Mucosa of rectum (tissue), 2 donors: ENCODE measurements around the gene TMEM178A.

Experiments used
- H3K27ac ChIP-seq, 2 donors: one replicate each; pipeline ENCODE4 v1.7.0; 2013; ENCODE audit warnings: inconsistent platforms in 2 of 2, low read depth in 2 of 2, low read length in 2 of 2
- H3K27me3 ChIP-seq, 2 donors: one replicate each; pipeline ENCODE4 v1.7.0; 2013; ENCODE audit warnings: low read length in 2 of 2; ENCODE audit not compliant: control insufficient read depth in 2 of 2, insufficient read depth in 2 of 2
- H3K36me3 ChIP-seq, 2 donors: one replicate each; pipeline ENCODE4 v1.7.0; 2013; ENCODE audit warnings: low read length in 2 of 2; ENCODE audit not compliant: control insufficient read depth in 2 of 2, insufficient read depth in 2 of 2
- H3K4me1 ChIP-seq, 2 donors: one replicate each; pipeline ENCODE4 v1.7.0; 2013; ENCODE audit warnings: low read length in 2 of 2, mild to moderate bottlenecking in 1 of 2; ENCODE audit not compliant: control insufficient read depth in 2 of 2, insufficient read depth in 2 of 2
- H3K4me3 ChIP-seq, 2 donors: one replicate each; pipeline ENCODE4 v1.7.0; 2013; ENCODE audit warnings: low read length in 2 of 2
- H3K9ac ChIP-seq, 2 donors: one replicate each; pipeline ENCODE4 v1.7.0; 2013; ENCODE audit warnings: low read length in 2 of 2, low read depth in 1 of 2, mild to moderate bottlenecking in 1 of 2
- H3K9me3 ChIP-seq, 2 donors: one replicate each; pipeline ENCODE4 v1.7.0; 2013; ENCODE audit warnings: low read length in 2 of 2; ENCODE audit not compliant: control insufficient read depth in 2 of 2
- donor health status: healthy.
- donor health status: Normal muscosa, but diverticular disease.

Gene TMEM178A

GRCh38 chr2:39733070-39733674 lies 67.5 kb downstream of the TMEM178A start:
- H3K27ac ChIP-seq = no peak overlapping the region
- H3K4me3 ChIP-seq = no peak overlapping the region
- H3K27me3 ChIP-seq = no peaks in the 10 kb centered on the region
- no peak overlapping the region for H3K9ac ChIP-seq
- H3K36me3 ChIP-seq = peaks cover 22 to 23% of the 10 kb centered on the region in 2 donors
- no peaks in the 10 kb centered on the region for H3K4me1 ChIP-seq
- no peaks in the 10 kb centered on the region for H3K9me3 ChIP-seq

- Histone ChIP-seq H3K36me3 (peaks cover 24 to 32% of the 10 kb centered on the region in 2 donors), H3K9me3 (no peaks in the 10 kb centered on the region), H3K4me3 (no peak overlapping the region), H3K27me3 (no peaks in the 10 kb centered on the region), H3K27ac (no peak overlapping the region), H3K9ac (no peak overlapping the region), H3K4me1 (no peaks in the 10 kb centered on the region)
These were observed 68.7 kb downstream of the TMEM178A start for GRCh38 chr2:39734445-39734844.

DNA sequence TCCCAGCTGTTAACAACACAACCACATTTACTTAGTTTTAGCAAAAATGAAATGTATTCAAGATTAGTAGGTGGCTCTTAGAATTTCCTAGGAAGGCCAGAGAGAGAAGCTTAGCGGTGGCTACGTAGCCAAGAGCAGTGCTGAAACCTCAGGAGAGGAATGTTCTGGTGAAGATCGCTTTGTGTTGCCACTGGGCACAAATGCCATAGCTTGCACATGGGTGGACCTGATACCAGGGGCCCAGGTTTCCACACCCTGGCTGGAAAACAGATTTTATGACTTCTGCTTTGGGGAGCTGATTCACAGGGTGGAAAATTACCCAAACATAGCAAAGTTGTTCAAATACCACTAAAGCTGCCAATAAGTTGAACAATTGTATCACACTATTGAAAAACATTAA lies 69.9 kb downstream of the TMEM178A start:
- H3K27ac ChIP-seq = no peak overlapping the region
- no peak overlapping the region for H3K9ac ChIP-seq
- no peak overlapping the region for H3K4me3 ChIP-seq
- no peaks in the 10 kb centered on the region for H3K27me3 ChIP-seq
- H3K36me3 ChIP-seq = peaks cover 26 to 35% of the 10 kb centered on the region in 2 donors
- no peaks in the 10 kb centered on the region for H3K4me1 ChIP-seq
- H3K9me3 ChIP-seq = no peaks in the 10 kb centered on the region

DNA sequence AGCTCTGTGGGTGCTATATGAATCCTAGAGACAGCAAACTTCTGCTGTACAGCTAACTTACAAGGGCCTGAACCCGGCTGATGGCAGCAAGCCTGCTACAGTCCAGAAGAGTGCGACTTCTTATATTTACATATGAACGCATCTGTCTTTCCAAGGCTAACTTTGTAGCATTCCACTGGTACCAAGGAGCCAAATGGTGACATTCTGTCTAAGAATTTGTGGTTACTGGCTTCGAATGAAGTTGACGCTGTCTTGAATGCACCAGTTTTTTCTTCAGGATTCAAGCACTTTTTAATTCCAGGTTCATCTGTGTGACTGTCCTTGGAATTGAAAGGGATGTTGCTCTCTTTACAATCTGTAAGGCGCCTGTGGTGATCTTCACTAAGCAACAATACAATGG lies 70.9 kb downstream of the TMEM178A start:
- Histone ChIP-seq H3K36me3 (peaks cover 31 to 41% of the 10 kb centered on the region in 2 donors), H3K9ac (no peak overlapping the region), H3K4me3 (no peak overlapping the region), H3K27me3 (no peaks in the 10 kb centered on the region), H3K27ac (no peak overlapping the region), H3K9me3 (no peaks in the 10 kb centered on the region), H3K4me1 (no peaks in the 10 kb centered on the region)

DNA sequence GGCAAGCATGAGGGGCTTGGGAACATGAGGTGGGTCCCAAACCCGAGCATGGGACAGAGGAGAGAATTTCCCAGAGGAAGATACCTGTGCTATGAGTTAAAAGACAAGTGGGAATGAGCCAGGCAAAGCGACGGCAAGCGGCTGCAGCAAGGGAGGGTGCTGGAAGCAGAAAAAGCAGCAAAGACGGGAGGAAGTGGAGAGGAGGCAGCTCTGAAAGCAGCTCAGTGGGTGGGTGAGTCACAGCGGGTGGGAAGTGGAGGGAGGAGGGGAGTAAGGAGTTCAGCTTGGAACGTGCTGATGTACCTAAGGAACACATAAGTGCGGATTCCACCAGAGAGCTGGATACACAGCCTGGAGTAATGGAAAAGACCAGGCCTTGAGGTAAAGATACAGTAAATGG lies 71.9 kb downstream of the TMEM178A start:
- H3K27ac ChIP-seq = no peak overlapping the region
- no peaks in the 10 kb centered on the region for H3K4me1 ChIP-seq
- no peaks in the 10 kb centered on the region for H3K9me3 ChIP-seq
- H3K9ac ChIP-seq = no peak overlapping the region
- no peaks in the 10 kb centered on the region for H3K27me3 ChIP-seq
- H3K4me3 ChIP-seq = no peak overlapping the region
- H3K36me3 ChIP-seq = peaks cover 34 to 48% of the 10 kb centered on the region in 2 donors

GRCh38 chr2:39738936-39739335 lies 73.2 kb downstream of the TMEM178A start:
- no peak overlapping the region for H3K4me3 ChIP-seq
- H3K9ac ChIP-seq = no peak overlapping the region
- H3K27ac ChIP-seq = no peak overlapping the region
- no peaks in the 10 kb centered on the region for H3K4me1 ChIP-seq
- peaks cover 40 to 52% of the 10 kb centered on the region in 2 donors for H3K36me3 ChIP-seq
- H3K9me3 ChIP-seq = no peaks in the 10 kb centered on the region
- H3K27me3 ChIP-seq = no peaks in the 10 kb centered on the region

DNA sequence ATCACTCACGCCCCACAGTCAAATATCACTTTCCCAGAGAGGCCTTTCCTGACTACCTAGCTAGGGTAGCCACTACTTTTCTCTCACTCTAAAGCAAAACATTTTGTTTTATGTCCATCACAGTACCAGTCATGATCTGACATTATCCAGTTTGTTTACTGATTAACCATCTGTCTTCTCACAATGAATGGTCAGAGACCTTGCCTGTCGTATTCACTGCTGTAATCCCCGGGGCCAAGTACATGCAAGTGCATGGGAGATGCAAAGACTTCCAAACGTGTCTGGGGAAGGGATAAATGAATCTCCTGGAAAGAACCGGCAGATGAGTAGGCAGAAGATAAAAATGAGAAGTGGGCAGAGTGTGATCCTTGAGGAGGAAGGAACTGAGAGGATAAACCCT lies 73.7 kb downstream of the TMEM178A start:
- H3K4me1 ChIP-seq = no peaks in the 10 kb centered on the region
- no peaks in the 10 kb centered on the region for H3K9me3 ChIP-seq
- no peaks in the 10 kb centered on the region for H3K27me3 ChIP-seq
- peaks cover 39 to 52% of the 10 kb centered on the region in 2 donors for H3K36me3 ChIP-seq
- H3K27ac ChIP-seq = no peak overlapping the region
- H3K4me3 ChIP-seq = no peak overlapping the region
- no peak overlapping the region for H3K9ac ChIP-seq

DNA sequence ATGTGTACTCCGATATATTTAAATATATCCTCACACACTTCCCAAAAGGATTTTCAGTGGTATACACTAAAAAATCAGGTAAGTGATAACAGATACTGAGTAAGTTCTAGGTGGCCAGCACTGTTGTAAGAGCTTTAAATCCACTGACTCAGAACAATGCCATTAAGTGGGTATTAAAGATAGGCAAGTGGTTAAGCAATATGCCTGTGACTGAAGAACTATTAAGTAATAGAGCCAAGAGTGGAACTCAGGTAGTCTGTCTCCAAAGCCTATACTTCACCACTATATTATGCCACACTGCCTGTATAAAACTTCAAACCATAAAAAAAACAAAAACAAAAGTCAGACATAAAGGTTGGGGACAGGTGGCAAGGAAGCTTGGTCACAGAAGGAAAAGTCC lies 76.2 kb downstream of the TMEM178A start:
- H3K4me3 ChIP-seq = no peak overlapping the region
- H3K4me1 ChIP-seq = no peaks in the 10 kb centered on the region
- H3K9me3 ChIP-seq = no peaks in the 10 kb centered on the region
- H3K27me3 ChIP-seq = no peaks in the 10 kb centered on the region
- H3K27ac ChIP-seq = no peak overlapping the region
- no peak overlapping the region for H3K9ac ChIP-seq
- peaks cover 29 to 44% of the 10 kb centered on the region in 2 donors for H3K36me3 ChIP-seq

- Histone ChIP-seq H3K27ac (no peak overlapping the region), H3K9ac (no peak overlapping the region), H3K4me3 (no peak overlapping the region), H3K27me3 (no peaks in the 10 kb centered on the region), H3K4me1 (no peaks in the 10 kb centered on the region), H3K9me3 (no peaks in the 10 kb centered on the region), H3K36me3 (peaks cover 19 to 38% of the 10 kb centered on the region in 2 donors)
These were observed 77.6 kb downstream of the TMEM178A start for GRCh38 chr2:39743269-39743776.

GRCh38 chr2:39755466-39755865 lies 89.7 kb downstream of the TMEM178A start:
- no peaks in the 10 kb centered on the region for H3K9me3 ChIP-seq
- peaks cover 37 to 45% of the 10 kb centered on the region in 2 donors for H3K36me3 ChIP-seq
- no peak overlapping the region for H3K4me3 ChIP-seq
- no peaks in the 10 kb centered on the region for H3K4me1 ChIP-seq
- no peak overlapping the region for H3K9ac ChIP-seq
- no peak overlapping the region for H3K27ac ChIP-seq
- H3K27me3 ChIP-seq = no peaks in the 10 kb centered on the region
